Effector memory CD8-positive, alpha-beta T cell (primary cell): ENCODE measurements around the gene WSCD2.

ENCODE experiments used
- ATAC-seq: fragments of 150-1000 bp; cut with Tn5 transposase; replicated peaks from 2 replicates; pipeline ENCODE4 v1.10.0; 2021; ENCODE audit warnings: mild to moderate bottlenecking, moderate library complexity
- DNase-seq, 3 experiments: peaks; one replicate each; pipeline ENCODE4 v3.0.0; 2021
- H3K27ac Mint-ChIP-seq, 2 donors: one replicate each; pipeline ENCODE4 v1.8.0; 2022; ENCODE audit warnings: mild to moderate bottlenecking in 2 of 2, mixed read lengths in 2 of 2, moderate library complexity in 2 of 2
- H3K27me3 Mint-ChIP-seq, 2 donors: one replicate each; pipeline ENCODE4 v1.8.0; 2022; ENCODE audit warnings: mixed read lengths in 2 of 2
- H3K36me3 Mint-ChIP-seq: one replicate; pipeline ENCODE4 v1.8.0; 2022; ENCODE audit warnings: mild to moderate bottlenecking, moderate library complexity, mixed read lengths; ENCODE audit not compliant: insufficient read depth
- H3K4me1 Mint-ChIP-seq, 2 donors: one replicate each; pipeline ENCODE4 v1.8.0; 2022; ENCODE audit warnings: low read depth in 2 of 2, mixed read lengths in 2 of 2
- H3K4me3 Mint-ChIP-seq, 2 donors: one replicate each; pipeline ENCODE4 v1.8.0; 2022; ENCODE audit warnings: mild to moderate bottlenecking in 2 of 2, mixed read lengths in 2 of 2, moderate library complexity in 2 of 2
- H3K9me3 Mint-ChIP-seq, 2 donors: one replicate each; pipeline ENCODE4 v1.8.0; 2022; ENCODE audit warnings: mixed read lengths in 2 of 2

The WSCD2 gene

DNA sequence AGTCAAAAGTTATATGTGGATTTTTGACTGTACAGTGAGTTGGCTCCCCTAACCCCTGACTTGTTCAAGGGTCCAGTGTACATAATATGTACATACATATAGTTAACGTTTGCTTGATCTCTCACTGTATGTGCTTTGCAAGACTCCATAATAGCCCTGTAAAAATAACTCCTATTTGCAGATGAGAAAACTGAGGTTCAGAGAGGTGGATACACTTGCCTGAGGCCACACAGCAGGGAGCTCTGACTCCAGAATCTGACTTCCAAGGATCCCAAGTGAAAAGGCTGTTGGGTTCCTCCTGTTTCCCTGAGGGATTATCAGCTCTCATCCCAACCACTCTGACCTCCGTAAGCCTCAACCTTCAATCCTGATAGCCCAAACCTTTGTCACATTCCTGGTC is 168.3 kb downstream of the WSCD2 start:
- peak overlapping the region; percentile 68 to 91 for H3K27ac Mint-ChIP-seq
- peaks cover 36 to 67% of the 10 kb centered on the region in 2 donors for H3K4me1 Mint-ChIP-seq
- ATAC-seq (no peak), DNase-seq (no peak)
- H3K27me3 Mint-ChIP-seq, result peaks cover under 1 to 46% of the 10 kb centered on the region in 2 donors
- H3K4me3 Mint-ChIP-seq, result peak overlapping the region; percentile 13 to 64
- H3K36me3 Mint-ChIP-seq, result peaks cover 6% of the 10 kb centered on the region
- no peaks in the 10 kb centered on the region for H3K9me3 Mint-ChIP-seq

DNA sequence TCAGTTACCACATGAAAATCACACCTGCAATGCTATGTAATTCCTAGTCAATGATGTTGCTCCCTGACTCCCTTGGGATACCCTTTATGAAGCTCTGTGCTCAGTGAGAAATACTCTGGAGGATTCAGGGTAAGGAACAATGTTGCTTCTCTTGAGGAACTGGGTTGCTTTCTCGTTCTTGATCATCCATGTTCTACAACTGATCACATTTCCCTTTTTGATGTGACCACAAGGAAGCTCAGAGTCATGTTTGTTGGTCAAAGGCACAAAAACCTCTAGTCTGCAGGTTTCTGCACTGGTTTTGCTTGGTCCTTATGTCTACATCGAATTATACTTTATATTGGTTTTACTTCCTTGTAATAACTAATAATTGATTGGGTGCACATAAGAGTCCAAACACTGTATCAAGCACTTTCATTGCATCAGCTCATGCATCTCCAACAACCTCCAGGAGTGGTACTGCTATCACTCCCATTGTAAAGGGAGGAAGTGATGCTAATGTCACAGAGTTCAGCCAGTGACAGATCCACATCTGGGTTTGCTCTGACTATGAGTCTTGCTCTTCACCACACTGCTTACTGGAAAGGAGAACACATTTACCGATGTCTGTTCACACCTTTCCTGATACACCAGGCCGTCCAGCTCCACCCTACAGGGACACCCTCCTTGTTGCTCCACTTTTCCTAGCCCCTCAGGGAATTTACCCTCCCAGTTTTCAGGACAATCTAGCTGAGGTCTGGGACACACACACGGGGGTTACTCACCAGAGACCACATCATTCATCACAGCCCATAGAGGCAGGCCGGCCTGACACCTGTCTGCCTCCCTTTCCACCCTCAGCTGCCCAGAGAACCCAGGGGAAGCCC is 169.0 kb downstream of the WSCD2 start:
- H3K27me3 Mint-ChIP-seq, result peaks cover 0 to 47% of the 10 kb centered on the region in 2 donors
- H3K27ac Mint-ChIP-seq, result peak overlapping the region; percentile 68 to 91
- ATAC-seq, result peak; percentile 33
- no peak for DNase-seq
- peaks cover 6% of the 10 kb centered on the region for H3K36me3 Mint-ChIP-seq
- peak overlapping the region; percentile 29 to 64 for H3K4me3 Mint-ChIP-seq
- no peaks in the 10 kb centered on the region for H3K9me3 Mint-ChIP-seq
- peaks cover 36 to 67% of the 10 kb centered on the region in 2 donors for H3K4me1 Mint-ChIP-seq

DNA sequence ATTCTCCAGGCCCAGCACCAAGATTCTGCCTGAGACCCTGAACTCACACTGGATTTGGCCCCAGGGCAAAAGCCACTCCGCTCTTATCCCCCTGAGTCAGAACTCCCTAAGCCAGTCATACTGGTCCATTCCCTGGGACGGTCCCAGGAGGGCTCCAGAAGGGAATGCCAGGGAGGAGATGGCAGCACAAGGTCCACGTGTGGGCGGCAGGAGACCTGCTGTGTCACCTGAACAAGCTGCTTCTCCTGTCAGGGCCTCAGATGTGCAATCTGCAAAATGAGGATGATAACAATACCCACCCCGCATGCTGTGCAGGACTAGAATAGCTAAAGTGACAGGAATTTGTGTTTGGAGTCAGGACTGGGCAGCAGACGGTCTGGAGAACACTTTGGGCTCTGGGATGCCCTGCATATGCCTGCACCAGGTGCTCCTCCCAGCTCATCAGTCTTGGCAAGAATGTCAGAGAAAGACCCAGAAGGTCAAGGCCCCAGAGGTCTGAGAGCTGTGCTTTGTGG is 169.7 kb downstream of the WSCD2 start:
- no peak for ATAC-seq
- Mint-ChIP-seq H3K36me3 (peaks cover 10% of the 10 kb centered on the region), H3K27me3 (peaks cover 0 to 46% of the 10 kb centered on the region in 2 donors), H3K4me1 (peaks cover 37 to 67% of the 10 kb centered on the region in 2 donors), H3K27ac (peak overlapping the region; percentile 68 to 91), H3K4me3 (peak overlapping the region in 1 of 2 donors; percentile 64), H3K9me3 (no peaks in the 10 kb centered on the region)
- DNase-seq, result no peak

DNA sequence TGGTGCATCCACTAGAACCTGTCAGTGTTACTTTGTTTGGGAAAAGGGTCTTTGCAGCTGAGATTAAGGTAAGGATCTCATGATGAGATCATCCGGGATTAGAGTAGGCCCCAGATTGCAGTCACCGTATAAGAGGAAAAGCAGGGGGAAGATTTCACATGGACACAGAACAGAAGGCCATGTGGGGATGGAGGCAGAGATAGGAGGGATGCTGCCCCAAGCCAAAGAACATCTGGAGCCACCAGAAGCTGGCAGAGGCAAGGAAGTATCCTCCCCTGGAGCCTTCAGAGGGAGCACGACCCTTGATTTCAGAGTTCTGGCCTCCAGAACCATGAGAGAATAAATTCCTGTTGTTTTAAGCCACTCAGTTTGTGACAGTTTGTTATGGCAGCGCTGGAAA is 170.4 kb downstream of the WSCD2 start:
- Mint-ChIP-seq H3K27me3 (peaks cover 0 to 47% of the 10 kb centered on the region in 2 donors), H3K9me3 (no peaks in the 10 kb centered on the region), H3K4me1 (peaks cover 38 to 68% of the 10 kb centered on the region in 2 donors), H3K27ac (peak overlapping the region in 1 of 2 donors; percentile 91), H3K4me3 (peak overlapping the region in 1 of 2 donors; percentile 64), H3K36me3 (peaks cover 10% of the 10 kb centered on the region)
- DNase-seq (no peak), ATAC-seq (no peak)
